Right lobe of liver (tissue), 6 donors: ENCODE measurements around the gene HHAT. TPM values are rescaled to one million over a fixed set of nuclear protein-coding genes. Genes with fewer than 3 reads are reported as not detected.
A peak's percentile ranks its signal among the peaks of the same experiment; 100 is the strongest.

ENCODE experiments used
- ATAC-seq, 4 donors: fragments of 200-7000 bp; cut with Tn5 transposase; one replicate each; pipeline ENCODE4 v1.9.1; 2020; ENCODE audit warnings: mild to moderate bottlenecking in 4 of 4, moderate library complexity in 4 of 4
- DNase-seq, 3 donors: peaks; one replicate each; pipeline ENCODE4 v3.0.0-alpha.2; 2020
- H3K27ac ChIP-seq, 3 donors: fragments of 200-600 bp; one replicate each; pipeline ENCODE4 v1.8.0; 2022
- H3K27me3 ChIP-seq, 2 donors: fragments of 200-600 bp; one replicate each; pipeline ENCODE4 v1.8.0; 2022
- H3K36me3 ChIP-seq, 4 donors: fragments of 200-600 bp; sonication (generic) in 1 of 4; one replicate each; pipeline versions ENCODE4 v1.5.1 to v1.8.0; 2017 to 2022; ENCODE audit warnings: control low read depth in 1 of 4
- H3K4me1 ChIP-seq, 4 donors: fragments of 200-600 bp; sonication (generic) in 1 of 4; one replicate each; pipeline versions ENCODE4 v1.5.1 to v1.8.0; 2017 to 2022; ENCODE audit warnings: control low read depth in 1 of 4
- H3K4me3 ChIP-seq, 3 donors: fragments of 200-600 bp; one replicate each; pipeline ENCODE4 v1.8.0; 2022
- H3K9me3 ChIP-seq, 4 donors: fragments of 200-600 bp; sonication (generic) in 1 of 4; one replicate each; pipeline versions ENCODE4 v1.5.1 to v1.8.0; 2017 to 2022; ENCODE audit warnings: control low read depth in 1 of 4
- CTCF ChIP-seq, 4 donors: fragments of 200-600 bp in 3 of 4; fragments of 450-650 bp in 1 of 4; IDR thresholded peaks; one replicate each; pipeline versions ENCODE4 v1.5.1 to v1.8.0; 2016 to 2022; ENCODE audit warnings: antibody characterized with exemption in 4 of 4, mild to moderate bottlenecking in 2 of 4
- POLR2A ChIP-seq: fragments of 450-650 bp; IDR thresholded peaks from one replicate; pipeline ENCODE4 v1.6.1; 2017; ENCODE audit warnings: antibody characterized with exemption, mild to moderate bottlenecking
- WGBS: methylation state at CpG from one replicate; pipeline ENCODE4 v1.1.6; 2018; ENCODE audit warnings: low coverage, low lambda C conversion rate; ENCODE audit not compliant: insufficient coverage; ENCODE audit errors: missing lambda C conversion rate; 5-methylcytosine and 5-hydroxymethylcytosine counted together
- intact Hi-C, 2 donors: fragments of 100-400 bp; cut with DNase I; formaldehyde crosslinking; loops; one replicate each; pipeline versions ENCODE4 v1.11.2 to v1.14.1; 2022
- total RNA-seq, 6 experiments: library from RNA; depleted of rRNA in 2 of 6; stranded (reverse); fragments of >200 nt in 2 of 6; fragmentation: NEBNext Ultra II Directional in 3 of 6; extraction: Animal tissue kit (Norgen Biotek cat#: 25700) in 3 of 6; gene quantifications; one replicate each; pipeline versions ENCODE4 v1.1.0 to v1.2.4, GENCODE V29; 2016 to 2023
- donor health status: DM: no; HTN: yes; CAD: no.
- donor health status: DM: no; HTN: no; CAD: no.
- donor health status: DM: no; HTN: no; CAD: no.
- donor health status: DM: no; HTN: yes; CAD: no.
- donor health status: DM: no; HTN: yes; CAD: no.

The HHAT gene
- total RNA-seq, 6 experiments from 2014 or later, result 2.2 to 4.1 (median 2.7) TPM

- intact Hi-C loops, result no loop called here
- Histone ChIP-seq H3K36me3 (no peaks in the 10 kb centered on the region), H3K4me1 (peaks cover 0 to 7% (median 2%) of the 10 kb centered on the region in 4 donors), H3K27me3 (no peaks in the 10 kb centered on the region), H3K4me3 (no peak overlapping the region), H3K9me3 (no peaks in the 10 kb centered on the region), H3K27ac (no peak overlapping the region)
- TF ChIP-seq CTCF (IDR thresholded peaks at IDR 0.05) (no peak), POLR2A (no peak)
- DNase-seq, result no peak
- no peak for ATAC-seq
- 95% methylated on average over 1 of the region's 1 CpG for WGBS
These were observed 3.6 kb upstream of the HHAT start for GRCh38 chr1:210325026-210325670.

- peak in 2 of 4 donors; percentile 8 to 9 for ATAC-seq
- Histone ChIP-seq H3K36me3 (no peaks in the 10 kb centered on the region), H3K9me3 (no peaks in the 10 kb centered on the region), H3K27me3 (no peaks in the 10 kb centered on the region), H3K4me1 (peaks cover 0 to 12% (median 5%) of the 10 kb centered on the region in 4 donors), H3K4me3 (peak overlapping the region; percentile 59 to 93 (median 83)), H3K27ac (peak overlapping the region; percentile 84 to 97 (median 92))
- TF ChIP-seq POLR2A (no peak), CTCF (IDR thresholded peaks at IDR 0.05) (no peak)
- intact Hi-C loops, result no loop called here
- 16% methylated on average over 11 of the region's 19 CpGs for WGBS
- DNase-seq, result peak in 1 of 3 donors; percentile 47
These were observed 513 bp upstream of the HHAT start for GRCh38 chr1:210328032-210328745.

- H3K4me1 ChIP-seq, result peaks cover 0 to 12% (median 5%) of the 10 kb centered on the region in 4 donors
- H3K9me3 ChIP-seq, result no peaks in the 10 kb centered on the region
- WGBS, result 31% methylated on average over 6 of the region's 7 CpGs
- TF ChIP-seq POLR2A (no peak), CTCF (IDR thresholded peaks at IDR 0.05) (no peak)
- peak overlapping the region in 1 of 3 donors; percentile 97 for H3K27ac ChIP-seq
- no peaks in the 10 kb centered on the region for H3K27me3 ChIP-seq
- peak in 1 of 3 donors; percentile 73 for DNase-seq
- H3K4me3 ChIP-seq, result no peak overlapping the region
- no peaks in the 10 kb centered on the region for H3K36me3 ChIP-seq
- peak in 3 of 4 donors; percentile 12 to 45 (median 29) for ATAC-seq
- intact Hi-C loops, result no loop called here
These were observed 1.7 kb downstream of the HHAT start for GRCh38 chr1:210330279-210330866.

DNA sequence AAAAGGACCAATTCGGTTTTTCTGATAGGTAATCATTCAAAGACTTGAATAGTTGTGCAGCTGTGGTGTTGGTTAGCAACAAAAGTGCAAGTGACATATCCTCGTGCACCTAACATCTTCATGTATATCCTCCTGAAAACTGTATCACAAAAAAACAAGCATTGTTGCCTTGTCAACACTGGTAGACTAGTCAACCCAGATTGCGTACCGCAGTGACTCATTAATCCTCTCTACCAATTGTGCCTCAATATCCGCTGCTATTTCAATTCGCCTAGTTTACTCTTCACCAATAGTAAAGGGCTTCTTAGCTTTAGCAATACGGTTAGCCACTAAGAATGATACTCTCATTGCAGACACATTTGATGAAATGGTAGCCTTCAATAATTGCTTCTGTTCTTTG, 3.5 kb downstream of the HHAT start:
- Histone ChIP-seq H3K27me3 (no peaks in the 10 kb centered on the region), H3K36me3 (no peaks in the 10 kb centered on the region), H3K9me3 (no peaks in the 10 kb centered on the region), H3K4me1 (peaks cover 0 to 12% (median 5%) of the 10 kb centered on the region in 4 donors), H3K4me3 (no peak overlapping the region), H3K27ac (no peak overlapping the region)
- DNase-seq (no peak), ATAC-seq (no peak)
- intact Hi-C loops, result no loop called here
- no peak for TF ChIP-seq POLR2A
- no peak for TF ChIP-seq CTCF (IDR thresholded peaks at IDR 0.05)
- WGBS, result 82% methylated on average over 7 of the region's 7 CpGs
